Measurements from ENCODE around the gene PRSS2.

The PRSS2 gene

GRCh38 chr7:142813226-142813625 lies 42.5 kb downstream of the PRSS2 start:
- Histone ChIP-seq H3K9me3 (ENCODE audit: control insufficient read depth in 2 of 2, low read length in 2 of 2) (no peaks in the 10 kb centered on the region), H3K4me3 (ENCODE audit: low read length in 2 of 2) (no peak overlapping the region), H3K4me1 (ENCODE audit: control insufficient read depth, insufficient read depth, low read length) (no peaks in the 10 kb centered on the region), H3K9ac (ENCODE audit: low read length in 2 of 2) (no peak overlapping the region), H3K27ac (ENCODE audit: low read length) (no peak overlapping the region), H3K27me3 (ENCODE audit: control insufficient read depth in 1 of 2, insufficient read depth in 2 of 2, low read length in 2 of 2) (peaks cover 10 to 27% of the 10 kb centered on the region in 2 donors), H3K36me3 (ENCODE audit: control insufficient read depth in 2 of 2, insufficient read depth in 2 of 2, low read length in 2 of 2) (no peaks in the 10 kb centered on the region)

DNA sequence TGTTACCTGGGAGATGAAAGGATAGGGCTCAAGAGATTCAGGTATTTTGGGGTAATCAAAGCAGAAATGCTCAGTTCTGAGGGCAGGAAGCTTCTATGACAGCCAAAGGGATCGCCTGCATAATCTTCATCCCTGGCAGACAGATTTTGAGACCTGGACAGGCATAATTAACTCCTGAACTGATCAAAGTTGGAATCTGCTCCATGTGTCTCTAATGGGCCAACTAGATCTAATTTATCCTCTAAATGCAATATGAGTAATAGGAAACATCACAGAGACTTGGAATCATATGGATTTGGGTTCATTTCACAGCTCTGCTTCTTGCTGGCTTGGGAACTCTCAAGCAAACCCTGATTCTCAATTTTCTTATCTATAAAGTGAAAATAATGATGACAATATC lies 42.9 kb downstream of the PRSS2 start:
- Histone ChIP-seq H3K27me3 (ENCODE audit: control insufficient read depth in 1 of 2, insufficient read depth in 2 of 2, low read length in 2 of 2) (peaks cover 10 to 26% of the 10 kb centered on the region in 2 donors), H3K4me3 (ENCODE audit: low read length in 2 of 2) (no peak overlapping the region), H3K9me3 (ENCODE audit: control insufficient read depth in 2 of 2, low read length in 2 of 2) (no peaks in the 10 kb centered on the region), H3K4me1 (ENCODE audit: control insufficient read depth, insufficient read depth, low read length) (no peaks in the 10 kb centered on the region), H3K36me3 (ENCODE audit: control insufficient read depth in 2 of 2, insufficient read depth in 2 of 2, low read length in 2 of 2) (no peaks in the 10 kb centered on the region), H3K9ac (ENCODE audit: low read length in 2 of 2) (no peak overlapping the region), H3K27ac (ENCODE audit: low read length) (no peak overlapping the region)

- no peak overlapping the region for H3K4me3 ChIP-seq (ENCODE audit: low read length in 2 of 2)
- no peaks in the 10 kb centered on the region for H3K9me3 ChIP-seq (ENCODE audit: control insufficient read depth in 2 of 2, low read length in 2 of 2)
- H3K27ac ChIP-seq (ENCODE audit: low read length): no peak overlapping the region
- no peaks in the 10 kb centered on the region for H3K4me1 ChIP-seq (ENCODE audit: control insufficient read depth, insufficient read depth, low read length)
- peaks cover 12 to 23% of the 10 kb centered on the region in 2 donors for H3K27me3 ChIP-seq (ENCODE audit: control insufficient read depth in 1 of 2, insufficient read depth in 2 of 2, low read length in 2 of 2)
- no peaks in the 10 kb centered on the region for H3K36me3 ChIP-seq (ENCODE audit: control insufficient read depth in 2 of 2, insufficient read depth in 2 of 2, low read length in 2 of 2)
- no peak overlapping the region for H3K9ac ChIP-seq (ENCODE audit: low read length in 2 of 2)
These were observed 43.7 kb downstream of the PRSS2 start for GRCh38 chr7:142814451-142814850.

DNA sequence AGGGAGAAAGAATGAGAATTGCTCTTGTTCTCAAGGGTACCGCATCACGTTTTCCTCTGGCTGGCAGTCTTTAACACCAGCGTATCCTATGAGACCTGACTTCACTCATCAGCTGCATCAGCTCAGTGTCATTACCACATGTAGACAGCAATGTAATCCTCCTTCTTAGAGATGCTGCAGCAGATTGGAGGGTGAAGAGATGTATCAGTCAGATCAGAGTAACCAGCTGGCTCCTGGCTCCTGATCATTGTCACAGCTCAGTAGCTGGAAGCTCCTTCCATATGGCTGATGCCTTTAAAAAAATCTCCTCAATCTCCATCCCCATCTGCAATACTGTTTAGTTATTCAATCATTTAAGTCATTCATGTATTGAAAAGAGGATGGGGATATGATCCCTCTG lies 44.4 kb downstream of the PRSS2 start:
- no peaks in the 10 kb centered on the region for H3K4me1 ChIP-seq (ENCODE audit: control insufficient read depth, insufficient read depth, low read length)
- H3K9me3 ChIP-seq (ENCODE audit: control insufficient read depth in 2 of 2, low read length in 2 of 2): no peaks in the 10 kb centered on the region
- H3K27ac ChIP-seq (ENCODE audit: low read length): no peak overlapping the region
- no peaks in the 10 kb centered on the region for H3K36me3 ChIP-seq (ENCODE audit: control insufficient read depth in 2 of 2, insufficient read depth in 2 of 2, low read length in 2 of 2)
- H3K27me3 ChIP-seq (ENCODE audit: control insufficient read depth in 1 of 2, insufficient read depth in 2 of 2, low read length in 2 of 2): peaks cover 14 to 23% of the 10 kb centered on the region in 2 donors
- no peak overlapping the region for H3K4me3 ChIP-seq (ENCODE audit: low read length in 2 of 2)
- no peak overlapping the region for H3K9ac ChIP-seq (ENCODE audit: low read length in 2 of 2)

- H3K9ac ChIP-seq (ENCODE audit: low read length in 2 of 2): no peak overlapping the region
- no peaks in the 10 kb centered on the region for H3K4me1 ChIP-seq (ENCODE audit: control insufficient read depth, insufficient read depth, low read length)
- H3K36me3 ChIP-seq (ENCODE audit: control insufficient read depth in 2 of 2, insufficient read depth in 2 of 2, low read length in 2 of 2): no peaks in the 10 kb centered on the region
- H3K27me3 ChIP-seq (ENCODE audit: control insufficient read depth in 1 of 2, insufficient read depth in 2 of 2, low read length in 2 of 2): peaks cover 11 to 19% of the 10 kb centered on the region in 2 donors
- no peaks in the 10 kb centered on the region for H3K9me3 ChIP-seq (ENCODE audit: control insufficient read depth in 2 of 2, low read length in 2 of 2)
- no peak overlapping the region for H3K27ac ChIP-seq (ENCODE audit: low read length)
- H3K4me3 ChIP-seq (ENCODE audit: low read length in 2 of 2): no peak overlapping the region
These were observed 46.7 kb downstream of the PRSS2 start for GRCh38 chr7:142817506-142817905.

GRCh38 chr7:142819530-142819929 lies 48.8 kb downstream of the PRSS2 start:
- Histone ChIP-seq H3K9me3 (ENCODE audit: control insufficient read depth in 2 of 2, low read length in 2 of 2) (no peaks in the 10 kb centered on the region), H3K4me1 (ENCODE audit: control insufficient read depth, insufficient read depth, low read length) (no peaks in the 10 kb centered on the region), H3K9ac (ENCODE audit: low read length in 2 of 2) (no peak overlapping the region), H3K27ac (ENCODE audit: low read length) (no peak overlapping the region), H3K27me3 (ENCODE audit: control insufficient read depth in 1 of 2, insufficient read depth in 2 of 2, low read length in 2 of 2) (peaks cover 6 to 7% of the 10 kb centered on the region in 2 donors), H3K36me3 (ENCODE audit: control insufficient read depth in 2 of 2, insufficient read depth in 2 of 2, low read length in 2 of 2) (no peaks in the 10 kb centered on the region), H3K4me3 (ENCODE audit: low read length in 2 of 2) (no peak overlapping the region)

DNA sequence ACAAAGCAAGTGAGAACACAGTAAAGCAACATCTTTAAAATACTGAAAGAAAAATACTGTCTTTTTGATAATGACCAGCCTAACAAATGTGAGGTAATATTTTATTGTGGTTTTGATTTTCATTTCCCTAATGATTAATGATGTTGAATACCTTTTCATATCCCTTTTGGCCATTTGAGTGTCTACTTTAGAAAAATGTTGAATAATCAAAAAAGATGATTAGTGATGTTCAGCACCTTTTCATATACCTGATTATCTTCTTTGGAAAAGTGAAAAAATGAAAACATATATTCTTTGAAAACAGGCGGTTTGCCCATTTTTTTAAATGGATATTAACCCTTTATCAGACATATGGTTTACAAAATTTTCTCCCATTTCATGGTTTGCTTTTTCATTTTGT lies 51.9 kb downstream of the PRSS2 start:
- Histone ChIP-seq H3K9ac (ENCODE audit: low read length in 2 of 2) (no peak overlapping the region), H3K36me3 (ENCODE audit: control insufficient read depth in 2 of 2, insufficient read depth in 2 of 2, low read length in 2 of 2) (no peaks in the 10 kb centered on the region)

More for the DNA sequence above, 51.9 kb downstream of the PRSS2 start:
- Histone ChIP-seq H3K4me3 (ENCODE audit: low read length in 2 of 2) (no peak overlapping the region), H3K27ac (ENCODE audit: low read length) (no peak overlapping the region), H3K27me3 (ENCODE audit: control insufficient read depth in 1 of 2, insufficient read depth in 2 of 2, low read length in 2 of 2) (peaks cover 0 to 4% of the 10 kb centered on the region in 2 donors), H3K4me1 (ENCODE audit: control insufficient read depth, insufficient read depth, low read length) (no peaks in the 10 kb centered on the region), H3K9me3 (ENCODE audit: control insufficient read depth in 2 of 2, low read length in 2 of 2) (no peaks in the 10 kb centered on the region)
